Measurements from ENCODE around the gene KCNK15.

GRCh38 chr20:44790638-44791393, 45.2 kb downstream of the KCNK15 start:
- TF ChIP-seq POLR2A (IDR thresholded peaks at IDR 0.05; ENCODE audit: low read length) = no peak
- TF ChIP-seq GATA1 (IDR thresholded peaks at IDR 0.05; ENCODE audit: low read depth, low read length) = no peak

All from erythroblast (primary cell).